Inflammatory macrophage treated with lipopolysaccharide for 4 hours (primary cell): Measurements from ENCODE around the gene CA5B.
A peak's percentile ranks its signal among the peaks of the same experiment; 100 is the strongest.
"Not testable (repeated sequence)": the region's sequence is repeated elsewhere in the genome, so short reads cannot be mapped to it uniquely, and the experiment has no call there.

Experiments used
- DNase-seq: peaks from one replicate; pipeline ENCODE4 v3.0.0-alpha.2; 2020

The CA5B gene

GRCh38 chrX:15749642-15750610, 11.9 kb downstream of the CA5B start:
- peak; percentile 63 for DNase-seq

DNA sequence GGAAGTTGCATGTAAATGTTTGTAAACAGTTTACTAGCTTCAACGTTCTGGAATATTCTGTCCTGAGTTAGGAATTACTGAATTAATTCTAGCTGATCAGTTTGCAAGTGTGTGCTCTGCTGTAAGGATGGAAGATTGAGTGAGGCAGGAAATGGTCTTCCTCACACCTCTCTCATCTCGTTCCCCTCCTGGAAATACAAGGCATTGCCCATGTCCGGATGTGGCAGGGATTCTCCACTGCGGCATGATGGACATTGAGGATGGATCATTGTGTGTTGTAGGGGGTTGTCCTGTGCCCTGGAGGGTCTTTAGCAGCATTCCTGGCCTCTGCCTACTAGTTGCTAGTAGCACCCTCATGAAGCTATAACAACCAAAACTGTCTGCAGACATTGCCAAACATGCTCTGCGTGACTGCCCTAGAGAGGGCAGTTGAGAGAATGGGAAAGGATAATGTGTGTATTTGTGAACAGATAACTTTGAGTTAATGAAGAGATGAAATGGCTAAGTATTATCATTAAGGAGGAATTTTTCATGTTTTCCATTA, 12.6 kb downstream of the CA5B start:
- no peak for DNase-seq

GRCh38 chrX:15751155-15751819, 13.2 kb downstream of the CA5B start:
- DNase-seq, result no peak

DNA sequence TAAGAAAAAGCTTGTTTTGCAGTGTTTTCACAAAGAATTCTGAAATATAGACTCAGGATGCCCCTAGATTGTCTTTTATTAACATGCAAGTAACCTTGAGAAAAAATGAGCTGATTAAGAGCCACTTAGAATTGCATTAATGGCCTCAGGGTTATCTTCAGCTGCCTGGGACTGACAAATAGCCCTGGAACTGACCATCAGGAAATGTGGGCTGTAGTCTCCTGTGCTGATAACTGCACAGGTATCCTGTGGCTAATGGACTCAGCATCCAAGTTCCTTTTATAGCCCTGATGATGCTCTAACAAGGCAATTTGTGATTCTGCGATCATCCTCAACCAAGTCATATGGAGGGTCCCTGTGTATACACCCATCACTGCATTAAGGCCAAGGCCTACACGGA, 17.0 kb downstream of the CA5B start:
- no peak for DNase-seq

DNA sequence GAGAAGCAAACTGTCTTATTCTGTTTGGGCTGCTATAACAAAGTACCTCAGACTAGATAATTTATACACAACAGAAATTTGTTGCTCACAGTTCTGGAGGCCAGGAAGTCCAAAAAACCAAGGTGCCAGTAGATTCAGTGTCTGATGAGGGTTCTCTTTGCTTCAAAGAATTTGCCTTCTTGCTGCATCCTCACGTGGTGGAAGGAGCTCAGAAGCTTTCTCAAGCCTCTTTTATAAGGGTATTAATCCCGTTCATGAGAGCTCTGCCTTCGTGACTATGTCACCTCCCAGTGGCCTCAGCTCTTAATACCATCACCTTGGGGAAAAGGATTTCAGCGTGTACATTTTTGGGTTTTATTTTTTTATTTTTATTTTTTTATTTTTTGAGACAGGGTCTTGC, 20.1 kb downstream of the CA5B start:
- DNase-seq, result no peak

- not testable (repeated sequence) for DNase-seq
Observed at GRCh38 chrX:15759886-15760285, 21.8 kb downstream of the CA5B start.

- DNase-seq, result peak; percentile 27
Observed at GRCh38 chrX:15761564-15762191, 23.6 kb downstream of the CA5B start.

DNA sequence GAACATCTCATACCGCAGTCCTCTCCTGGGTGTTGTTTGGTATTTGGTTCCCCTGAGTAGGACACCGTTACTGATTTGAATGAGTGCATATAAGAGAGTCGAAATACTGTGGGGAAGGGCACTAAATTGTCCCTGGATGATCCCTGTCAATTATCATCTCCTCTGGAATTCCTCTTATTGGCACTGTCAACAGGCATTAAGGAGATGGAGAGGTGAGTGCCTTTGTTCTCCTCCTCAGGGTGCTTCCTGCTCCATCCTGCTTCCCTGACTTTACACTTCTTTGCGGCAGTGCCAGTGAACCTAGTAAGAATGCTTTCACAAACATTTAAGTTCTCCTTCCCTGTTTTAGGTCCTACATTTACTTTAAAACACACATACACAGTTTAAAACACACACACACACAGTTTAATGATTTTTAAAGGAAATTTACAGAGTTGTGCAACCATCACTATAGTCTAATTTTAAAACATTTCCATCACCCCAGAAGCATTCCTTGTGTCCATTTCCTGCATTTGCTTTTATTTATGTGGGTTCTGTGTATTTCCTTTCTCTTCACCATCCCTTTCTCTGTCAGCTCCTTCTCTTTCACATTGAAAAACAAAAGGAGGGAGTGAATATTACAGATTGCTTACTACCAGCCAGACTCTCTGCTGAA, 31.4 kb downstream of the CA5B start:
- no peak for DNase-seq

DNA sequence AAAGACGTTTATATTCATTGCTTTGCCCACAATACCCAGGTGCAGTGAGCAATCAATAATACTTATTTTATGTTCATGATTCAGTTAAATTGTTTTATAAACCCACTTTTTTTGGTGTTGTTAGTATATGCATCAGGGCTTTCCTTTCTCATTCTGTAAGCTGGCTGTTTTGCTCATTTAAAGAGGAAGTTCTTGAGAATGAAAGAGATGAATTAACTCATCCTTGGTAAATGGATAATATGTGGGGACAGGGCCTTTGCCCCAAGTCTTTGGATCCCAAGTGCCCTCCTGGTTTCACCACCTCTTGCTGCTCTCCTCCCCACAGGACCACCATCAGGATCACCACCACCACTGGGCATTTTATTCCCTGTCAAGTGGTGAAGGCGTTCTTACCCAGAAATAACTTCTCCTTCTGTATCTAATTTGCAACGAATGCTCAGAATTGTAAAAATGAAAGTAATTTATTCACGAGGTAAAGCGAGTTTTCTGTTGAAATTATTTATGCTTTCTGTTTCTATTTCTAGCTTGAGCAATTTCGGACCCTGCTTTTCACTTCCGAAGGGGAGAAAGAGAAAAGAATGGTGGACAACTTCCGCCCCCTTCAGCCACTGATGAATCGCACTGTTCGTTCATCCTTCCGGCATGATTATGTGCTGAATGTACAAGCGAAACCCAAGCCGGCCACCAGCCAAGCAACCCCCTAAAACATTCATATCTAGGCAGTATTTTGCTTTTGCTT, 44.1 kb downstream of the CA5B start:
- peak; percentile 86 for DNase-seq

DNA sequence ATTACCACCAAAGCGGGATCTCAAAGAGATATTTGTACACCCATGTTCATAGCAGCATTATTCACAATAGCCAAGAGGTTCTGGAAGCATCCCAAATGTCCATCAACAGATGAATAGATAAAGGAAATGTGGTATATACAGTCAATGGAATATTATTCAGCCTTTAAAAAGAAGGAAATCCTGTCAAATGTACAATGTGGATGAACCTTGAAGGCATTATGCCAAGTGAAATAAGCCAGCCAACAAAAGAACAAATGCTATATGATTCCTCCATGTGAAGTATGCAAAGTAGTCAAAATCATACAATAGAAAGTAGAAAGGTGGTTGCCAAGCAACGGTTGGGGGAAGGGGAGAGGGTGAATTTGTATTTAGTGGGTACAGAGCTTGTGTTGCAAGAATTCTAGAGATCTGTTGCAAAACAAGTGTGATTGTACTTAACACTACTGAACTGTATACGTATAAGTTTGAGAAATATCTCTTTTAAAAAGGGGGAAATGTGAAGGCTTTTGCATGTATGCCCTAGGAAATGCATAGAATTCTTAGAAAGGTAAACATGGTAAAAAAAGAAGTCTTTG, 47.2 kb downstream of the CA5B start:
- peak; percentile 46 for DNase-seq

- DNase-seq, result peak; percentile 52
Observed at GRCh38 chrX:15786915-15787314, 48.8 kb downstream of the CA5B start.

GRCh38 chrX:15789979-15790768, 52.1 kb downstream of the CA5B start, which contains the start of gene ZRSR2:
ZRSR2 (plus strand) TSS chrX:15790484; CDS start chrX:15790496, 12 bp downstream.
- DNase-seq, result peak; percentile 77

- DNase-seq, result peak; percentile 64
Observed at GRCh38 chrX:15790769-15791290, 52.8 kb downstream of the CA5B start.

DNA sequence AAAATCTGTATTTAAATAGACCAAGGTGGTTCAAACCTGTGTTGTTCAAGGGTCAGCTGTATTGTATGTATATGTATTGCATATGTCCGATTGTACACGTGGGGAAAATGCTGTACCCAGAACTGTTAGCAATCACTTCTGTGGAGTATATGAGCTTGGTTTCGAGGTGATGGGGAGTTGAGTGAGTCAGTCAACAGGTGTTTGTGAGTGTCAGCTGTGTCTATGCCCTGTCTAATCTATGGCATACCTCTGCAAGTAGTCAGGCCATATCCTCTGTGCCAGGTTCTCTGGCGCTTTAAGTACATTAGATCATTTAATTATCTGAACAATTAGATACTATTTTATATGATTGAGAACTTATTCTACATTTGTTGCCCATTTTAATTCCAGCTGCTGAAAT, 59.6 kb downstream of the CA5B start:
- DNase-seq, result no peak

GRCh38 chrX:15804563-15804962, 66.5 kb downstream of the CA5B start:
- peak; percentile 80 for DNase-seq

DNA sequence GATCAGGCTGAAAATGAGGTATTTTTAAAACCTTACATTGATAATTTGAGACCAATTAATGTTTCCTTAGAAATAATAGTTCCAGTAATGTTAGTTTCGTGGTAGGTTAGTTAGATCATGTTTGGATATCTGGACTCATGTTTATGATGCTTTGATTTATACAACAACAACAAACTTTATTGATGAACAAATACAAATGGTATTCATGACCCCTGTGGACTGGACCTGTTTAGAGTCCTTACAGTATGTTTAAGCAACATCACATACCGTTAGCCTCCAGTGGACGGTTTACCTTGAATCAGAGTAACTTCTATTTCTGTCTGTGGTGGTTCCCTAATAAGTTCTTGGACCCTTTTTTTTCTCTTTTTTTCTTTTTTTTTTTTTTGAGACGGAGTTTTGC, 70.2 kb downstream of the CA5B start:
- DNase-seq, result no peak

DNA sequence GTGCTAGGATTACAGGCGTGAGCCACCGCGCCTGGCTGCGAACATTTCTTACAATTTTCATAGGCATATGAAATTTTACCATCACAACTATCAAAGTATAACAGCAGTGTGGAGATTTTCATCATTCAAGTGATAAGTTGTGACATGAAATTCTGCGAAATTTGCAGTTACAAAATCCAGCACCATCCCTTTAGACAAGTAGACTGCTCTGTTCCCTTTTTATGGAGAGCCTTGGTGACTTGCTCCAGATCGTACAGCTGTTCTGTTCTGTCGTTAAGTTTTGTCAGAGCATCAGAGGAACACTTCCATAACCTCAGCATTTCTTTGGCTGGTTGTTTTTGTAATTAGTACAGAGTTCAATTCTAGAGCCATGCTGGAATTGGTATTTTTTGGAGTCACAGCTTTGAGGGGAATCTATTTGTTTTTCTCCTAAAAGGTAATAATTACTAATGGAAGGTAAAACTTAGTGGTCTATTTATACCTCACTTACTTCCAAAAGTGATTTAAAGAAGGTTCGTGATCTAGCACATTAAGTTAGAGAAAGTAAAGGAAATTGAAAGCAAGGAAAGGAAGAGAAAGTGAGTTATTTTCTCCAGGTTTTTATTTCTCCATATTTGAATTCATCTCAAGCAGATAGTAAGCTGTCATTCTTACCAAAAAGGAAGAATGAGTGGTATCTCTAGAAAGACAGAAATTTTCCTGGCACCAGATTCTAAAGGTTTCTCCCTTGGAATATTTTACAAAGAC, 74.3 kb downstream of the CA5B start:
- peak; percentile 77 for DNase-seq

DNA sequence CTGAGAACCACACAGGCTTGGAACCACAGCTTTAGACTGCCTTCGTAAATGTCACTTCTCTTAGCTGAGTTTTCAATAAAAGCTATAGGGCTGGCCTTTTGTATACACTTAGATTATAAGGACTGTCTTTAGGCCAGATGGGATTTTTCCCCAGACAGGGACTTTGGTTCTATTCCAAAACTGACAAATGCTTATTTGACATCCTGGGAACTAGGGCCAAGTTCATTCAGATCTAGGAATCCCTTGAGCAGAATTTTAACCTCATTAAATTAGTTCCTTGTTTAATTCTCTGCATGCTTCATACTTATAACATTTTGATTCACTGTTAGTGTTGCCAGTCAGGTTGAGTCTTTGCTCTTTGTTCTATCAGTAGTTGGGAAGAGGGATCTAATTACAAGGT, 75.3 kb downstream of the CA5B start:
- DNase-seq, result no peak

- DNase-seq, result peak; percentile 74
Observed at GRCh38 chrX:15814771-15815365, 76.8 kb downstream of the CA5B start.
